ENCODE data around the gene COMMD10.

COMMD10 gene

DNA sequence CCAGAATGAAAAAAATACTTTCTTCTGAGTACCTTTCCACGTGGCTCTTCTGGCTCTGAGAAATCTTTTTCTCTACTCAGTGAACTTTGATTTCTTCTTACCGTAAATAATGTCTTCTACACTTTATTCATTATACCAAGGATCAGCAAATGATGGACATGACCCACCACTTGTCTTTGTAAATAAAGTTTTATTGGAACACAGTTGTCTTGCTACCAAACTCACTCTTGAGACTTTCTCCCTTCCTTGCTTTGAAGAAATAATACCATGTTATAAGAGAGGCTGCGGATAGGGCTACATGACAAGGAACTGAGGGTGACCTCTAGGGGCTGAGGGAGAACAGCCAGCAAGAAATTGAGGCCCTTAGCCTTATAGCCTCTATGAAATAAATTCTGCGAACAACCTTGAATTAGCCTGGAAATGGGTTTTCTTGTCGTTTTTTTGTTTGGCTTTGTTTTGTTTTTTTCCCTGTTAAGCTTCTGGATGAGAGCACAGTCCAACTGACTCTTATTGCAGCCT is 212.5 kb downstream of the COMMD10 start:
- DNase-seq: no peak

DNA sequence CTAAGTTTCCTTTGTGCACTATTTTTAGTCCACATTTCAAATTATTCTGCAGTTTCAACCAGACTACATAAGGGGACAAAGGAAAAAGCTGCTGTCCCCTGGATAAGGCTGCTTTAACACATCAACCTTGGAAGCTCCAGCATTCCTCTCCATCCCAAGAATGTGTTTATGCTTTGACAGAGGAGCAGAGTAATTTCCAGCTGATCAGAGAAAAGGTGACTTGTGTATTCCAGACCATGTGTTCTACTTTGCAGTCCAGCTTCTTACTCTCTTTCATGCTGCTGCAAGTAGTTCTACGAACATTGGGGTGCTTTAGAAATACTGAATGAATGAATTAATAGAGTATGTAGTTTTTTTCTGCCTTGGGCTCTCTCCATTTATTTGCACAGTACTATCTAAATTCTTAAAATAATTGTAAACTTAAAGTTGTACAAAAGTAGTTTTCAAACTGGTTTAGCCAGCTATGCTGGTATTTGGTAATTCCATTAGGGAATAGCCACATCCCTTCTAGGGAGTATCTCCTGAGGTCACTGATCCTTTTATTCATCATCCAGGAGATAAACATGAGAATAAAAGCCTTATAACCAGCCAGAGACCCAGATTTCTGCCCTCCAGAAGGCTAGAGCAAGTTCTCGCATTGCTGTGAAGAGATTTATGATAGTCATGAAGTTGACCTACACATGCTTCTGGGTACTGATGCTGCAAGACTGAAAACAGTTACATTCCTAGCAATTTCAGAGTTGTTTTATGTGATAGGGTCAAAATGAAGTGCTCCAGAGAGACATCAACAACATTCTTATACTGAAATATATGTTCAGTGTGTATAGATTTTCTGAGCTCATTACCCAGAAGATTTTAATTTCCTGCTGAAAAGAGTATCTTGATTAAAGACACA is 215.2 kb downstream of the COMMD10 start:
- no peak for DNase-seq

DNA sequence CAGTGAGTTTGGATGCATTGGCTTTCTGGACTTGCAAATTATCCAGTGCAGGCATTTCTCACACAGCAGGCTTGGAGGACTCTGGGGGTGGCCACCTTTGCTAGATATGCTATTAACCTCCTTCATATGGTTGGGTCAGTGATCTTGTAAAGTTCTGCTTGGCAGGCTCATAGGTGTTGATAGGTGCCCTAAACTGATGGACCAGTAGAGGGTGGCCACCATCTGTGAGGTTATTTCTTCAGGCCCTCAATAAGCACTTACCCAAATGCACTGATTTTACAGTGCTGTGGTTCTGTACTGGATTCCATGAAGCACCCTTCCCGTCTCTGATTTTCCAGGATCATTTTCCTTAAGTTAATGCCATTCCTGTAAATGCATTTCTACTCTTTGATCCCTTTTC is 216.3 kb downstream of the COMMD10 start:
- DNase-seq: no peak

DNA sequence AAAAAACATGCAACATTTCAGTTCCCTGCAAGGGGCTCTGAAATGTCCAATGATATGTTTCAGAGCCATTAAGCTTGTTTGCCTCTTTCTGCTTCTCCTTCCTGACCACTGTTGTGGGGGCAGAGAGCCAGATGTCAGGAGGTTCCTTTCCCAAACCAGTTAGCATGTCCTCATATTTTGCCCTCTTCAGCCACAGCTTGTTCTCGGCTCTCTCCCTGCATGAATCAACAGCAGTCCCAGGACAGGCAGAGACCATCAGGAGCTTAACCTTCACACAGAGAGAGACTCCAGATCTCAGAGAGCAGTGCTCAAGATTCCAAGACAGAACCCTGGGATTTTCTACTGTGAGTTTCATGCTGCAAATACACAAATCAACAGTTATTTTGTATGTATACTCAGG is 218.5 kb downstream of the COMMD10 start:
- DNase-seq: no peak

DNA sequence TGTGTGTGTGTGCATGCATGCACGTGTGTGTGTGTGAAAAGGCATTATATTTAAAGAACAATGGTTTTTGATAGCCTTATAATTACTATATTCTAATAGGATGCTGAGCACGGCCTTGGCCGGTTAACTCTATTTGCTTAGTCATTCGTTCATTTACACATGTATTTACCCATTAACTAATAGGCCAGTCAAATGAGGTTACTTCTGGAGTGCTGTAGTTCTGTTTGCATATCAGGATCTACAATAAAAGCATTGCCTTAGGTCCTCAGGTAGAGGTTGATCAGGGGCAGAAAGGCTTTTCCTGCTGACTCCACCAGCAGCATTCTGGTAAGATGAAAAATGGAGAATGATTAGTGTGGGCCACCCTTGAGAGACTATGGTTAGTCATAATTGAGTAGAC is 219.0 kb downstream of the COMMD10 start:
- no peak for DNase-seq

DNA sequence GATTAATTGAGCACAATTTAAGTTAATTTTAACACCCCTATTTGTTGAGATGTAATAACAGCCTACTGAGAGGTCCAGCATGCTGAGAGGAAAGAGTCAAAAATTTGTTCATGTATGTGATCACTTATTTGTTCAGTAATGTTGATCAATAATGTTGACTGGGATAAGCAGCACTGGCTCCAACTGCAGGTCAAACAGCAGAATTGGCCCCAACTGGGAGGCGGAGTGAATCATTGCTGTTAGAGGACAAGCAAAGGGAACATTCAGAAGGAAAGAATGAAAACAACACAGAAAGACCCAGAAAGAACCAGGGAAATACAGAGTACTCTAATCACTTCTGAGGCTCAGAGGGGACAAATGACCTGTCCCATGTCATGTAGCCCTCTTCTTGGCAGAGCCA is 221.1 kb downstream of the COMMD10 start:
- DNase-seq: no peak

DNA sequence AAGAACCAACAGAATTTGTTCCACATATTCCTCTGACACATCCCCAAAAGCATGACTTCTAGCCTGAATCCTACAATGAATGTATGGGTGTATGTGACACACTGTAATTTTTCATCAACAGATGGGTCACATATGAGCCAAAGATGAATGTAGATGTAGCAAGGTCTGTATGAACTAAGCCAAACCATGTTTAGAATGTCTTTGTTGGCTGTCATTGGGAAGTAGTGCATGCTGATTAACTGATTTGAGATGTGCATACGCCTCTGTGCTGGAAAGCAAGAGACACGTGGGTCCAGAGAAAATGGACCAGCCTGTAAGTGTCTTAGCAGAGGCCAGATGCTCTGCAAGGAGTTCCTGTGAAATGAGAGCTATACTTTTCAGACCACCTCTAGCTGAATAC is 222.0 kb downstream of the COMMD10 start:
- DNase-seq: no peak

DNA sequence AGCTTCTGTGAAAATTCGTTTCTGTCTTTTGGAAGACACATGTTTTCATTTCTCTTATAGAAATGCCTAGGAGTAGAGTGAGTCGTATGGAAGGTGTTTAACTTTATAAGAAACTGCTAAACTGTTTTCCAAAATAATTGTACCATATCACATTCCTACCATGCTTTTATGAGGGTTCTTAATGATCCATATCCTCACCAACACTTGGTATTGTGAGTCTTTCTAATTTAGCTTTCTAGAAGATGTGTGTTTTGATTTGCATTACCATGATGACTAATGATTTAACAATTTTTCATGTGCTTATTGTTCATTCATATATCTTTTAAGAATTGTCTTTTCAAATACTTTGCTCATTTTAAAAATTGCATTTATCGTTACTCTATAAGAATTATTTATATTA is 223.6 kb downstream of the COMMD10 start:
- no peak for DNase-seq

DNA sequence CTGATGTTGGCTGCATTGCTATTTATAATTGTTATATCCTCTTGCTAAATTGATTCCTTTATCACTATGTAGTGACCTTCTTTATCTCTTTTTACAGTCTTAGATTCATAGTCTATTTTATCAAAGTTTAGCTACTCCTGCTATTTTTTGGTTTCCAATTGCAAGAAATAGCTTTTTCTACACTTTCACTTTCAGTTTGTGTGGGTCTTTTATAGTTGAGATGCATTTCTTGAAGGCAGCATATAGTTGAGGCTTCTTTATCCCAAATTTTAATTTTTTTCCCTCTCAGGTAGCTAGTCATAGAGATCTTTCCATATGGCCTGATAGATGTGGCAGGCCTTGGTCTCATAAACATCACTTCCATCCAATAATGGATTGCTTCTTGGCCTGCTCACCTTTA is 228.5 kb downstream of the COMMD10 start:
- DNase-seq: no peak

DNA sequence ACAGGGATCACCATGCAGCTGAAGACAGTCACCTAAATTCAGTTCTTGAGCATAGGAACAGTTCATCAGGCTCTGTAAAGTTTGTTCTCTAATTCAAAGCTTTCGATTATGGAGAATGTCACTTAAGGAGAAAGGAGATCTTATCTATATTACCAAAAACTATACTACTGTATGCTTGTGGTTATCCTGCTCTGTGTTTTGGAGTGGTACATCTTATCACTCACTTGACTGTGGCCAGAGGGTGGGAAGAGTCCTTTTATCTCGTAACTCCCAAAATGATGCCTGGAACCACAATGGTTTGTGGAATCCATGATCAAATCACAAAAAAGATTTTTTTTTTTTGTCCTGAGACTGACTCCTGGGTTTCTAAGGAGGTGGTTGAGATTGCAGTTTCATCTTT is 230.7 kb downstream of the COMMD10 start:
- no peak for DNase-seq

DNA sequence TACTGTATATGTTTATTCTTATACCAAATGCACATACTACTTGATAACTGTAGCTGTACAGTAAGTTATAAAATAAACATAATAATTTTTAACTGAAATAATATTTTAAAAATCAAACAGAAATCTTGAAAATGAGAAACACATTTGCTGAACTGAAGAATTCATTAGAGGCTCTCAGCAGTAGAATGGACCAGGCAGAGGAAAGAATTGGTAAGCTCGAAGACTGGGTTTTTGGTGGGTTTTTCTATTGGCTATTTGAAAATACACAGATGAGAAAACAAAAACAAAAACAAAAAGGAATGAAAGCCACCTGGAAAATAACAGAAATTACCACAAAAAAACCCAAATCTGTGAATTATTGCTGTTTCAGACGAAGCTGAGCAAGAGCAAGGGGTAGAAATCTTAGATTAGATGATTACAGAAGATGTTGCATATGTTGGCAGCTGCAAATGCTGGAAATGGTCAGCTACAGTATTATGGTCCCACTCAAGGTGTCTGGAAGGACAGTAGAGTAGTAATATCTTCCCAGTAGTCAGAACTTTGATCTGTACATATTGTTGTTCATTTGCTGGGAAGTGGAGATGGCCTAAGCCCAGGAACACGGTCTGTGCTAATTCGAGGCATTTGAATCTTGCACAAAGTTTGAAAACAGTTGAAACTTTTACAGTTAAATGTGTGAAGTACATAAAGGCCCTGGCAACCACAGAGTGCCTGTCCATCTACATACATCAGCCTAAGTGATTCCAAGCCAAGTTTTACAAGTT is 233.4 kb downstream of the COMMD10 start:
- DNase-seq: no peak

DNA sequence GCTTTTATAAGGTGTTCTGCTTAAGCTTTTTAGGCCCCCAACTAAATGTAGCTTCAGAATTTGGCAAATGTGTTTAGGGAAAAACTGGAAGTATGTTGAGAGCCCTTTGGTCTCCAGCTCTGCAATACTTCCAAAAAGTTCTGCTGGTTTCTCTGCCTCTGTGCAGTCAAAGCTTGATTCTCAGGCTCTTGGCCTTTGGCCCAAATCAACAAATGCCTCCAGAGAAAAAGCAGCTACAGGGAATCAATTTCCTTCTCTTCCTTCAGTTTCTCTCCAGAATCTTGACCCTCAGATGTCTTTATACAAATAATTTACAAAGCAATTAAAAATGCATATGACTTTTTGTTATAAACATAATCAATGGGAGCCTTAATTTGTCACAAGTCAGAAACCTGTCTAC is 235.7 kb downstream of the COMMD10 start:
- DNase-seq: no peak

DNA sequence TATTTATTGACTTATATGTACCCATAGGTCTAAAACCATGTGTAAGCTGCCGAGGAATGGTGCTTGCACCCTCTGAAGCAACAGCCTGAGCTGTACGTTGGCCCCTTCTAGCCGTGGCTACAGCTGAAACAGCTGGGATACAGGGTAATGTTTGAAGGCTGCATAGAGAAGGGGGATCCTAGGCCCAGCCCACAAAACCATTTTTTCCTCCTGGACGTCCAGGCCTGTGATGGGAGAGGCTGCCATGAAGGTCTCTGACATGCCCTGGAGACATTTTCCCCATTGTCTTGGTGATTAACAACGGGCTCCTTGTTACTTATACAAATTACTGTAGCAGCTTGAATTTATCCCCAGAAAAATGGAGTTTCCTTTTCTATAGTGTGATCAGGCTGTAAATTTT is 244.7 kb downstream of the COMMD10 start:
- no peak for DNase-seq

DNA sequence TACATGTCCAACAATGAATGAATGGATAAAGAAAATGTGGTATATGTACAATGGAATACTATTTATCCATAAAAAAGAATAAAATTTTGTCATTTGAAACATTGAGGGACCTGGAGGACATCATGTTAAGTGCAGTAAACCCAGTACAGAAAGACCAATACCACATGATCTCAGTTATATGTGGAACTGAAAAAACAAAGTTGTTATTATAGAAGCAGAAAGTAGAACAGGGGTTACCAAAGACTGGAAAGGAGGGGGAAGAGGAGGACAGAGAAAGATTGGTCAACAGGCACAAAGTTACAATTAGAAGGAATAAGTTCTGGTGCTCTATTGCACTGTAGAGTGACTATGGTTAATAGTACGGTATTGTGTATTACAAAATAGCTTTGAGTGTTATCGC is 256.0 kb downstream of the COMMD10 start:
- no peak for DNase-seq

All from stimulated activated CD4-positive, alpha-beta T cell treated with anti-CD3 and anti-CD28 coated beads, Interleukin-4, amount 100 ng/mL, for 4 hours (primary cell).